ENCODE measurements around the gene PROM2.

Gene PROM2

GRCh38 chr2:95325590-95326432 is 51.6 kb downstream of the PROM2 start:
- H3K4me2 ChIP-seq (ENCODE audit: low read length) = no peak overlapping the region

DNA sequence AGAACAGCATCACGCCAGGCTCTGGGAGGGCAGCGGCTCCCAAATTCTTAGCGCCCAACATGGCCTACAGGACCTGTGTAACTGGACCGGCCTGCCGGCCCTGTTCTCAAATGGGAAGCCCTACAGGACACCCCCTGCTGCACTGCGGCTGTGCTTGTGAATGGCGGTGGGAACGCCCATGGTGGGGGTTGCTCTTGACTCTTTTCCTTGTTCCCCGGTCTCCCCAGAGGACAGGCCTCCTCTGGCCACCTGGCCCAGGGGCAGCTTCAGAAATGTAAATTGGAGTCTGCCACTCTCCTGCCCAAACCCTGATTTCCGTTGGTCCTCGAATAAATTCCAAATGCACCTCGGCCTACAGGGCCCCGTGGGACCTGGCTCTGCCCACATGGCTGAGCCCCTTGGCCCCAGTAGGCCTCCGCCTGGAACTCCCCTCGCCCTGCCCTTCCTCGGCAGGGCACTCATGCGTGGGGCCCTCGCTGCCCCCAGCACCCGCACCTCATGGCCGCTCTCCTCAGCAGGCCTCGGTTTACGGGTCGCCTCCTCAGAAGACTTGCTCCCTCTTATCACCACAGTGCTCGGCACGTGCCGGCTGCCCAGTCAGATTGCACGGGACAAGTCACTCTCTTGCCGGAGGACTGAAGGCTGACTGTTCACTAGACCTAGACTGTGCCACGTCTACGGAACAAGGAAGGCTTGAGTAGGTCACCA is 52.3 kb downstream of the PROM2 start:
- DNase-seq = no peak
- no peak overlapping the region for H4K8ac ChIP-seq (ENCODE audit: low read depth, low read length)
- H3K4me1 ChIP-seq (ENCODE audit: control insufficient read depth, low read depth, low read length) = no peaks in the 10 kb centered on the region
- no peak overlapping the region for H3K4ac ChIP-seq (ENCODE audit: low read depth, low read length)
- WGBS (ENCODE audit: extremely low coverage, insufficient coverage, low lambda C conversion rate) = no CpG with 5 or more reads among the region's 30 CpGs
- no peaks in the 10 kb centered on the region for H3K27me3 ChIP-seq (ENCODE audit: insufficient read depth, low read length, poor library complexity)
- H4K5ac ChIP-seq (ENCODE audit: low read length) = no peak overlapping the region
- H3K9ac ChIP-seq (ENCODE audit: low read length) = no peak overlapping the region
- H2BK15ac ChIP-seq (replicated peaks; ENCODE audit: low read depth) = no peak overlapping the region
- H3K27ac ChIP-seq (ENCODE audit: low read depth, low read length) = no peak overlapping the region
- H2AK5ac ChIP-seq (ENCODE audit: low read length) = no peak overlapping the region
- no peak overlapping the region for H3K4me3 ChIP-seq (ENCODE audit: low read length)
- H3K79me1 ChIP-seq (ENCODE audit: low read length) = no peaks in the 10 kb centered on the region
- no peaks in the 10 kb centered on the region for H3K36me3 ChIP-seq (ENCODE audit: control insufficient read depth, insufficient read depth, low read length)
- no peak overlapping the region for H3K4me2 ChIP-seq (ENCODE audit: low read length)
- H3K79me2 ChIP-seq (ENCODE audit: control insufficient read depth, insufficient read depth, low read length) = no peaks in the 10 kb centered on the region
- H3K56ac ChIP-seq (ENCODE audit: low read length) = no peak overlapping the region
- H3K23ac ChIP-seq (ENCODE audit: low read length) = no peak overlapping the region
- H3K18ac ChIP-seq (ENCODE audit: low read length) = no peak overlapping the region
- no peak overlapping the region for H2BK5ac ChIP-seq (ENCODE audit: low read length)
- no peak overlapping the region for H2BK120ac ChIP-seq (ENCODE audit: low read depth, low read length)

More at GRCh38 chr2:95325590-95326432, 51.6 kb downstream of the PROM2 start:
- H2AK5ac ChIP-seq (ENCODE audit: low read length) = no peak overlapping the region
- no peaks in the 10 kb centered on the region for H3K36me3 ChIP-seq (ENCODE audit: control insufficient read depth, insufficient read depth, low read length)
- no peak overlapping the region for H2BK120ac ChIP-seq (ENCODE audit: low read depth, low read length)
- H3K27me3 ChIP-seq (ENCODE audit: insufficient read depth, low read length, poor library complexity) = no peaks in the 10 kb centered on the region
- H3K4me1 ChIP-seq (ENCODE audit: control insufficient read depth, low read depth, low read length) = no peaks in the 10 kb centered on the region
- H2BK5ac ChIP-seq (ENCODE audit: low read length) = no peak overlapping the region
- WGBS (ENCODE audit: extremely low coverage, insufficient coverage, low lambda C conversion rate) = 100% methylated on average over 6 of the region's 10 CpGs
- no peak overlapping the region for H2BK15ac ChIP-seq (replicated peaks; ENCODE audit: low read depth)
- H3K79me2 ChIP-seq (ENCODE audit: control insufficient read depth, insufficient read depth, low read length) = no peaks in the 10 kb centered on the region
- no peak overlapping the region for H3K4me3 ChIP-seq (ENCODE audit: low read length)
- no peak overlapping the region for H3K23ac ChIP-seq (ENCODE audit: low read length)
- no peak overlapping the region for H3K4ac ChIP-seq (ENCODE audit: low read depth, low read length)
- H3K79me1 ChIP-seq (ENCODE audit: low read length) = no peaks in the 10 kb centered on the region
- no peak overlapping the region for H3K56ac ChIP-seq (ENCODE audit: low read length)
- no peak overlapping the region for H4K8ac ChIP-seq (ENCODE audit: low read depth, low read length)
- no peak overlapping the region for H3K27ac ChIP-seq (ENCODE audit: low read depth, low read length)
- DNase-seq = no peak
- H3K18ac ChIP-seq (ENCODE audit: low read length) = no peak overlapping the region
- H3K9ac ChIP-seq (ENCODE audit: low read length) = no peak overlapping the region
- no peak overlapping the region for H4K5ac ChIP-seq (ENCODE audit: low read length)

- no peak overlapping the region for H4K5ac ChIP-seq (ENCODE audit: low read length)
- H2AK5ac ChIP-seq (ENCODE audit: low read length) = no peak overlapping the region
- no peaks in the 10 kb centered on the region for H3K36me3 ChIP-seq (ENCODE audit: control insufficient read depth, insufficient read depth, low read length)
- no peak overlapping the region for H3K4me3 ChIP-seq (ENCODE audit: low read length)
- H3K27ac ChIP-seq (ENCODE audit: low read depth, low read length) = no peak overlapping the region
- H3K4me2 ChIP-seq (ENCODE audit: low read length) = no peak overlapping the region
- DNase-seq = no peak
- H3K27me3 ChIP-seq (ENCODE audit: insufficient read depth, low read length, poor library complexity) = no peaks in the 10 kb centered on the region
- no peak overlapping the region for H2BK15ac ChIP-seq (replicated peaks; ENCODE audit: low read depth)
- H2BK5ac ChIP-seq (ENCODE audit: low read length) = no peak overlapping the region
- H3K4me1 ChIP-seq (ENCODE audit: control insufficient read depth, low read depth, low read length) = no peaks in the 10 kb centered on the region
- no CpG with 5 or more reads among the region's 7 CpGs for WGBS (ENCODE audit: extremely low coverage, insufficient coverage, low lambda C conversion rate)
- no peak overlapping the region for H4K8ac ChIP-seq (ENCODE audit: low read depth, low read length)
- H3K56ac ChIP-seq (ENCODE audit: low read length) = no peak overlapping the region
- no peak overlapping the region for H3K9ac ChIP-seq (ENCODE audit: low read length)
- H3K23ac ChIP-seq (ENCODE audit: low read length) = no peak overlapping the region
- H3K79me1 ChIP-seq (ENCODE audit: low read length) = no peaks in the 10 kb centered on the region
- H2BK120ac ChIP-seq (ENCODE audit: low read depth, low read length) = no peak overlapping the region
- H3K79me2 ChIP-seq (ENCODE audit: control insufficient read depth, insufficient read depth, low read length) = no peaks in the 10 kb centered on the region
- H3K18ac ChIP-seq (ENCODE audit: low read length) = no peak overlapping the region
- no peak overlapping the region for H3K4ac ChIP-seq (ENCODE audit: low read depth, low read length)
These were observed 53.6 kb downstream of the PROM2 start for GRCh38 chr2:95327861-95328260.

- H3K27me3 ChIP-seq (ENCODE audit: insufficient read depth, low read length, poor library complexity) = no peaks in the 10 kb centered on the region
- no peaks in the 10 kb centered on the region for H3K4me1 ChIP-seq (ENCODE audit: control insufficient read depth, low read depth, low read length)
- H2AK5ac ChIP-seq (ENCODE audit: low read length) = no peak overlapping the region
- no peak overlapping the region for H3K27ac ChIP-seq (ENCODE audit: low read depth, low read length)
- H3K9ac ChIP-seq (ENCODE audit: low read length) = no peak overlapping the region
- no peak overlapping the region for H3K23ac ChIP-seq (ENCODE audit: low read length)
- no peak overlapping the region for H3K4ac ChIP-seq (ENCODE audit: low read depth, low read length)
- no peak overlapping the region for H2BK15ac ChIP-seq (replicated peaks; ENCODE audit: low read depth)
- H3K79me2 ChIP-seq (ENCODE audit: control insufficient read depth, insufficient read depth, low read length) = no peaks in the 10 kb centered on the region
- no peak overlapping the region for H4K5ac ChIP-seq (ENCODE audit: low read length)
- no peak overlapping the region for H3K18ac ChIP-seq (ENCODE audit: low read length)
- no peak overlapping the region for H4K8ac ChIP-seq (ENCODE audit: low read depth, low read length)
- H3K56ac ChIP-seq (ENCODE audit: low read length) = no peak overlapping the region
- H3K4me3 ChIP-seq (ENCODE audit: low read length) = no peak overlapping the region
- no peaks in the 10 kb centered on the region for H3K36me3 ChIP-seq (ENCODE audit: control insufficient read depth, insufficient read depth, low read length)
- no peak overlapping the region for H2BK120ac ChIP-seq (ENCODE audit: low read depth, low read length)
- DNase-seq = peak; percentile 46
- H2BK5ac ChIP-seq (ENCODE audit: low read length) = no peak overlapping the region
- no peak overlapping the region for H3K4me2 ChIP-seq (ENCODE audit: low read length)
- no peaks in the 10 kb centered on the region for H3K79me1 ChIP-seq (ENCODE audit: low read length)
- no CpG with 5 or more reads among the region's 15 CpGs for whole genome bisulfite sequencing (ENCODE audit: extremely low coverage, insufficient coverage, low lambda C conversion rate)
These were observed 54.3 kb downstream of the PROM2 start for GRCh38 chr2:95328358-95329125.

- H2BK15ac ChIP-seq (replicated peaks; ENCODE audit: low read depth) = no peak overlapping the region
- no peaks in the 10 kb centered on the region for H3K27me3 ChIP-seq (ENCODE audit: insufficient read depth, low read length, poor library complexity)
- no peak overlapping the region for H3K4me3 ChIP-seq (ENCODE audit: low read length)
- no peaks in the 10 kb centered on the region for H3K79me1 ChIP-seq (ENCODE audit: low read length)
- no peak overlapping the region for H3K9ac ChIP-seq (ENCODE audit: low read length)
- H2BK5ac ChIP-seq (ENCODE audit: low read length) = no peak overlapping the region
- H3K4ac ChIP-seq (ENCODE audit: low read depth, low read length) = no peak overlapping the region
- no peak overlapping the region for H3K27ac ChIP-seq (ENCODE audit: low read depth, low read length)
- H3K23ac ChIP-seq (ENCODE audit: low read length) = no peak overlapping the region
- H4K5ac ChIP-seq (ENCODE audit: low read length) = no peak overlapping the region
- no peak overlapping the region for H3K56ac ChIP-seq (ENCODE audit: low read length)
- WGBS (ENCODE audit: extremely low coverage, insufficient coverage, low lambda C conversion rate) = no CpG with 5 or more reads among the region's 14 CpGs
- H3K79me2 ChIP-seq (ENCODE audit: control insufficient read depth, insufficient read depth, low read length) = no peaks in the 10 kb centered on the region
- DNase-seq = no peak
- no peak overlapping the region for H3K18ac ChIP-seq (ENCODE audit: low read length)
- H2BK120ac ChIP-seq (ENCODE audit: low read depth, low read length) = no peak overlapping the region
- no peak overlapping the region for H4K8ac ChIP-seq (ENCODE audit: low read depth, low read length)
- H3K36me3 ChIP-seq (ENCODE audit: control insufficient read depth, insufficient read depth, low read length) = no peaks in the 10 kb centered on the region
- no peak overlapping the region for H2AK5ac ChIP-seq (ENCODE audit: low read length)
- no peak overlapping the region for H3K4me2 ChIP-seq (ENCODE audit: low read length)
- no peaks in the 10 kb centered on the region for H3K4me1 ChIP-seq (ENCODE audit: control insufficient read depth, low read depth, low read length)
These were observed 55.2 kb downstream of the PROM2 start for GRCh38 chr2:95329401-95329800.
